ENCODE results near the gene RNF19B.
A peak's percentile ranks its signal among the peaks of the same experiment; 100 is the strongest.
"Not testable (repeated sequence)": the region's sequence is repeated elsewhere in the genome, so short reads cannot be mapped to it uniquely, and the experiment has no call there.

Gene RNF19B

GRCh38 chr1:32984090-32984454 lies 19.5 kb upstream of the RNF19B start:
- Mint-ChIP-seq H3K27me3 (no peaks in the 10 kb centered on the region), H3K27ac (peak overlapping the region; percentile 76), H3K36me3 (ENCODE audit: low read depth) (no peaks in the 10 kb centered on the region), H3K4me1 (ENCODE audit: low read depth) (peaks cover 64% of the 10 kb centered on the region), H3K4me3 (no peak overlapping the region), H3K9me3 (peaks cover 2% of the 10 kb centered on the region)
- DNase-seq = no peak

GRCh38 chr1:32983020-32983419 lies 18.4 kb upstream of the RNF19B start:
- no peak for DNase-seq
- peaks cover 58% of the 10 kb centered on the region for H3K4me1 Mint-ChIP-seq (ENCODE audit: low read depth)
- peak overlapping the region; percentile 81 for H3K27ac Mint-ChIP-seq
- H3K9me3 Mint-ChIP-seq = peaks cover 2% of the 10 kb centered on the region
- no peaks in the 10 kb centered on the region for H3K27me3 Mint-ChIP-seq
- H3K36me3 Mint-ChIP-seq (ENCODE audit: low read depth) = no peaks in the 10 kb centered on the region
- H3K4me3 Mint-ChIP-seq = no peak overlapping the region

DNA sequence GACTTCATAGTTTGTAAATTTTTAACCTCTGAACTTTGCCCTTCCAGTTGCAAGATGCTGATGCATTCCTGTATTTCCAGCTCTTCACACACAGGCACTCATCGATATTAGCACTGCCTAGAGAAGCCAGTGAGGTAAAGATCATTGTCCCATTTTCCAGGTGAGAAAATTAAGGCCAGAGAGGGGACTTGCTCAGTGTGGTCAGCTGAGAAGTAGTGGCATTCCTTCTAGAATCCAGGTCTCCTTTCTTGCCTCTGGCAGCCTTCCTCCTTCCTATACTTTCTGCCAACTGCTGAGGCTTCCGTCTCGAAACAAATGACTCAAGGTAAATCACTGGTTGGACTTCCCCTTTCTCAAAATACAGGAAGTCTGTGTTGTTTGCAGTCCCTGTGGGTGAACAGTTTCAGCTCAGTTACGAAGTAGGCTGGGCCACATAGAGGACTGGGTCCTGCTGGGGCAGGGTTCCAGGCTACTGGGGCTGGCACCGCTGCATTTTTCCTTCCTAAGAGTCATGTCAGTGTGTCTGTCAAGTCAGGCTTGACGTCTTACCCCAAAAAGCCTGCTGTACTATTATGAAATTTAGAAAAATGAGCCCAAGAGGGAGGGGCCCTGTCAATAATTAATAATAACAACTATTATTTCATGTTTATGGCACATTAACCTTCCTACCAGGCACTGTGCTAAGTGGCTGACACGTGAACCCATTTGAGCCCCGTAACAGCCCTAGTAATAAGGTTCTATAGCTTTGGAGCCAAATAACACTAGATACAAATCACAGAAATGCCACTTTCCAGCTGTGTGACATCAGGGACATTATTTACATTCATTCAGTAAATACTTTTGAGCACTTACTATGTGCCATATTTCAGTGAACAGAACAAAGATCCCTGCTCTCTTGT lies 16.6 kb upstream of the RNF19B start:
- DNase-seq = peak; percentile 68
- no peaks in the 10 kb centered on the region for H3K36me3 Mint-ChIP-seq (ENCODE audit: low read depth)
- peaks cover 55% of the 10 kb centered on the region for H3K4me1 Mint-ChIP-seq (ENCODE audit: low read depth)
- H3K9me3 Mint-ChIP-seq = peaks cover 2% of the 10 kb centered on the region
- no peaks in the 10 kb centered on the region for H3K27me3 Mint-ChIP-seq
- H3K27ac Mint-ChIP-seq = peak overlapping the region; percentile 93
- peak overlapping the region; percentile 63 for H3K4me3 Mint-ChIP-seq

- no peak for DNase-seq
- Mint-ChIP-seq H3K4me1 (ENCODE audit: low read depth) (peaks cover 52% of the 10 kb centered on the region), H3K27me3 (no peaks in the 10 kb centered on the region), H3K36me3 (ENCODE audit: low read depth) (no peaks in the 10 kb centered on the region), H3K4me3 (no peak overlapping the region), H3K27ac (no peak overlapping the region), H3K9me3 (peaks cover 2% of the 10 kb centered on the region)
Observed at GRCh38 chr1:32980080-32980479, 15.5 kb upstream of the RNF19B start.

- Mint-ChIP-seq H3K4me1 (ENCODE audit: low read depth) (peaks cover 40% of the 10 kb centered on the region), H3K27me3 (no peaks in the 10 kb centered on the region), H3K27ac (no peak overlapping the region), H3K4me3 (no peak overlapping the region), H3K36me3 (ENCODE audit: low read depth) (no peaks in the 10 kb centered on the region), H3K9me3 (peaks cover 2% of the 10 kb centered on the region)
- DNase-seq = no peak
Observed at GRCh38 chr1:32978854-32979253, 14.2 kb upstream of the RNF19B start.

DNA sequence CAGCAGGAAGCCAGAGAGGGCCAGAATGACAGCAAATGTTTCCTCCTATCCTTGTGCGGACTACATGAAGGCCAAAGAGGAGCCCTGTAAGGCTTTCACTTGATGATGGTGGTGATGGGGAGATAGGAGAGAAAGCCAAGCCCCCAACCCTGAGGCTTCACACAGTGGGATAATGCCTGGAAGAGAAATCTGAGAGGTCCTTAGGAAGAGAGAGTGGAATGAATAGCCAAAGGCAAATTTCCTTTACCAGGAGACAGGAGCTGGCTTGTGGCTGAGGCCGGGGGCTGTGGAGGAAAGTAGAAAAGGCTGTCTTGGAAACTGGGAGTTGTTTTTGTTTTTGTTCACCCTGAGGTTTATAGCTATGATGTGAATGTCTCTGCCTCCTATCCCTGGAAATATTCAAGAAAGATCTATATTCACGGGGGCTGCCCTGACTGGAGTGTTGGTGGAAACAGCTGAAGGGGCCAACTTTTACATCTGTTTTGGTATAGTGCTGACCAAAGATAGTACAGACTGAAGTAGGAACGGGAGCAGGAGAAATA lies 13.0 kb upstream of the RNF19B start:
- H3K36me3 Mint-ChIP-seq (ENCODE audit: low read depth) = no peaks in the 10 kb centered on the region
- no peak overlapping the region for H3K4me3 Mint-ChIP-seq
- peak overlapping the region; percentile 1 for H3K27ac Mint-ChIP-seq
- peaks cover 1% of the 10 kb centered on the region for H3K9me3 Mint-ChIP-seq
- H3K27me3 Mint-ChIP-seq = peaks cover 4% of the 10 kb centered on the region
- peaks cover 32% of the 10 kb centered on the region for H3K4me1 Mint-ChIP-seq (ENCODE audit: low read depth)
- no peak for DNase-seq

GRCh38 chr1:32975055-32975454 lies 10.4 kb upstream of the RNF19B start:
- not testable (repeated sequence) for H3K4me3 Mint-ChIP-seq; H3K36me3 Mint-ChIP-seq (ENCODE audit: low read depth); H3K27ac Mint-ChIP-seq; H3K9me3 Mint-ChIP-seq; DNase-seq
- Mint-ChIP-seq H3K27me3 (peaks cover 25% of the 10 kb centered on the region), H3K4me1 (ENCODE audit: low read depth) (peaks cover 17% of the 10 kb centered on the region)

DNA sequence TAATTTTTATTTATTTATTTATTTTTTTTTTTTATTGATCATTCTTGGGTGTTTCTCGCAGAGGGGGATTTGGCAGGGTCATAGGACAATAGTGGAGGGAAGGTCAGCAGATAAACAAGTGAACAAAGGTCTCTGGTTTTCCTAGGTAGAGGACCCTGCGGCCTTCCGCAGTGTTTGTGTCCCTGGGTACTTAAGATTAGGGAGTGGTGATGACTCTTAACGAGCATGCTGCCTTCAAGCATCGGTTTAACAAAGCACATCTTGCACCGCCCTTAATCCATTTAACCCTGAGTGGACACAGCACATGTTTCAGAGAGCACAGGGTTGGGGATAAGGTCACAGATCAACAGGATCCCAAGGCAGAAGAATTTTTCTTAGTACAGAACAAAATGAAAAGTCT lies 8.8 kb upstream of the RNF19B start:
- peaks cover 19% of the 10 kb centered on the region for H3K4me1 Mint-ChIP-seq (ENCODE audit: low read depth)
- not testable (repeated sequence) for DNase-seq; H3K36me3 Mint-ChIP-seq (ENCODE audit: low read depth); H3K27ac Mint-ChIP-seq; H3K9me3 Mint-ChIP-seq; H3K4me3 Mint-ChIP-seq
- H3K27me3 Mint-ChIP-seq = peaks cover 25% of the 10 kb centered on the region

DNA sequence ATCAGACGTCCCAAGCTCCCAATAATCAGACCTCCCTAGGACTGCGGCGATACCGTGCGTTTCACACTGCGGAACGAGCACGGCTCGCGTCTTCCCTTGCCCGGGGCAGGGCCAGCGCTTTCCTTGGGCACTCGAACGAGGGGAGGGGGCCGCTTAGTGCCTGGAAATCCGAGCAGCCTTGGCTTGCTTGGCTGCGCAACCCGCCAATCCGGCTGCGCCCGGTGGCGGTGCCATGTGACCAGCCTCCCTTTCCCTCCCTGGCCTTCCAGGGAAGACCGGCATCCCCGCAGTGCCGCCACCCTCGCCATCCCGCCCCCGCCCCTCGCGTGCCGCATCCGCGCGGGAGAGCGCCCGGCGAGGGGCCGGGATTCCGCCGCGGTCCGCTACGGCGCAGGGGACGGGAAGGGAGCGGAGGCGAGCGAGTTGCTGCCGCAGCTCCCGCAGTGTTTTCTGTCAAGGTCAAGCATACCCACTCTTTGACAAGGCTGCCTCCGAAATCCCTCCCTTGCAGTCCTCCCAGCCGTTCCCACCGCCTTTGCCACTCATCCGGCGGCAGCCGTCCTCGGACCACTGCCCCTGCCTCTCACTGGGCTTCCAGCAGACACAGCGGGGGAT lies 8.3 kb upstream of the RNF19B start:
- Mint-ChIP-seq H3K27ac (no peak overlapping the region), H3K36me3 (ENCODE audit: low read depth) (no peaks in the 10 kb centered on the region), H3K9me3 (peaks cover 2% of the 10 kb centered on the region), H3K4me1 (ENCODE audit: low read depth) (peaks cover 24% of the 10 kb centered on the region), H3K27me3 (peaks cover 25% of the 10 kb centered on the region), H3K4me3 (peak overlapping the region; percentile 68)
- DNase-seq = peak; percentile 52

- Mint-ChIP-seq H3K4me1 (ENCODE audit: low read depth) (peaks cover 35% of the 10 kb centered on the region), H3K4me3 (no peak overlapping the region), H3K27me3 (peaks cover 25% of the 10 kb centered on the region), H3K9me3 (peaks cover 2% of the 10 kb centered on the region), H3K36me3 (ENCODE audit: low read depth) (no peaks in the 10 kb centered on the region), H3K27ac (no peak overlapping the region)
- no peak for DNase-seq
Observed at GRCh38 chr1:32971576-32971975, 7.0 kb upstream of the RNF19B start.

- no peak for DNase-seq
- H3K27me3 Mint-ChIP-seq = peaks cover 25% of the 10 kb centered on the region
- H3K4me1 Mint-ChIP-seq (ENCODE audit: low read depth) = peaks cover 35% of the 10 kb centered on the region
- no peaks in the 10 kb centered on the region for H3K36me3 Mint-ChIP-seq (ENCODE audit: low read depth)
- peaks cover 2% of the 10 kb centered on the region for H3K9me3 Mint-ChIP-seq
- H3K4me3 Mint-ChIP-seq = no peak overlapping the region
- no peak overlapping the region for H3K27ac Mint-ChIP-seq
Observed at GRCh38 chr1:32971156-32971555, 6.5 kb upstream of the RNF19B start.

- DNase-seq = no peak
- Mint-ChIP-seq H3K27ac (no peak overlapping the region), H3K27me3 (peaks cover 25% of the 10 kb centered on the region), H3K4me3 (no peak overlapping the region), H3K36me3 (ENCODE audit: low read depth) (no peaks in the 10 kb centered on the region), H3K4me1 (ENCODE audit: low read depth) (peaks cover 40% of the 10 kb centered on the region), H3K9me3 (peaks cover 2% of the 10 kb centered on the region)
Observed at GRCh38 chr1:32969566-32969965, 5.0 kb upstream of the RNF19B start.

- peaks cover 43% of the 10 kb centered on the region for H3K4me1 Mint-ChIP-seq (ENCODE audit: low read depth)
- no peak for DNase-seq
- H3K27ac Mint-ChIP-seq = peak overlapping the region; percentile 22
- no peak overlapping the region for H3K4me3 Mint-ChIP-seq
- H3K36me3 Mint-ChIP-seq (ENCODE audit: low read depth) = peaks cover 4% of the 10 kb centered on the region
- peaks cover 23% of the 10 kb centered on the region for H3K27me3 Mint-ChIP-seq
- H3K9me3 Mint-ChIP-seq = peaks cover 2% of the 10 kb centered on the region
Observed at GRCh38 chr1:32967888-32968568, 3.4 kb upstream of the RNF19B start.

GRCh38 chr1:32966900-32967299 lies 2.3 kb upstream of the RNF19B start:
- no peak for DNase-seq
- H3K9me3 Mint-ChIP-seq = peaks cover 2% of the 10 kb centered on the region
- no peak overlapping the region for H3K4me3 Mint-ChIP-seq
- peaks cover 13% of the 10 kb centered on the region for H3K27me3 Mint-ChIP-seq
- no peak overlapping the region for H3K27ac Mint-ChIP-seq
- H3K4me1 Mint-ChIP-seq (ENCODE audit: low read depth) = peaks cover 47% of the 10 kb centered on the region
- H3K36me3 Mint-ChIP-seq (ENCODE audit: low read depth) = peaks cover 10% of the 10 kb centered on the region

Measured in activated T-cell treated with anti-CD3 and anti-CD28 coated beads, Interleukin-2, amount 50 U/mL, for 24 hours (primary cell).